ENCODE measurements around the gene DMRTA2.

The DMRTA2 gene

DNA sequence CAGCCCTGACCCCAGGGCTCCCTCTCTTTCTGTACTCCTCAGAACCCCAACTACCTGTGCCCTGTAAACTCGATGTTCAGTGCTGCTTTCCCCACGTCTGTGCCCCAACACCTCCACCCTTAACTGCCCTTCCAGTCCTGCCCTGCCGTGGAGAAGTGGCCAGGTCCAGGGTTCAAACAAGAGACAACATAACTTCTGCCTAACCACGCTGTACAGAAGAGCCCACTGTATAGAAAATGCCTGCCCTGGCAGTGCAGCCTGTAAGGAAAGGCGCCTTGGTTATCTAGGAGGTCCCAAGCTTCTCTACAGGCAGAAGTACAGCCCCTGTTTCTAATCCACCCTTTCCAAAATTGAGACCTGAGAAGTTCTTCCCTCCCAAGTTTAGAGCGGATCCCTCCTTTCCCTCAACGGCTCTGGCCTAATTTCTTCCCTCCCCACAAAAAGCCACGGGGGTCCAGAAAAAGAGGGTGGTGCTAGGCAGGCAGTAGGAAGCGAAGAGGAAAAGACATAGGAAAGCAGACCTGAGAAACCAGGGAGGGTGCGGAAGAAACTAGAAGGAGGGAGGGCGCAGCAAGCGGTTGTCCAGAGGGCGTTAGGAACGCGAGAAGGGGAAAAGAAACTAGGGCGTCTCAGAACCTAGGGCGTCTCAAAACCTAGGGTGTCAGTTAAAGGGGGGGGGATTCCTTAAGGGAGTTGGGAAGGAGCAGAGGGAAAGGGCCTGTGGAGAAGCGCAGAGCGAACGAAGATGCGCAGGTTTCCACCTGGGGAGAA, 3.2 kb downstream of the DMRTA2 start:
- H3K9me2 ChIP-seq (replicated peaks; ENCODE audit: insufficient read depth, low read length), result no peaks in the 10 kb centered on the region
- H3K36me3 ChIP-seq (ENCODE audit: low read length), result no peaks in the 10 kb centered on the region
- no peaks in the 10 kb centered on the region for H3F3A ChIP-seq (ENCODE audit: insufficient read depth)
- H2AFZ ChIP-seq (ENCODE audit: low read depth, low read length, severe bottlenecking), result no peak overlapping the region
- H3K9ac ChIP-seq (ENCODE audit: low read length), result no peak overlapping the region
- TF ChIP-seq, protein P1, sequence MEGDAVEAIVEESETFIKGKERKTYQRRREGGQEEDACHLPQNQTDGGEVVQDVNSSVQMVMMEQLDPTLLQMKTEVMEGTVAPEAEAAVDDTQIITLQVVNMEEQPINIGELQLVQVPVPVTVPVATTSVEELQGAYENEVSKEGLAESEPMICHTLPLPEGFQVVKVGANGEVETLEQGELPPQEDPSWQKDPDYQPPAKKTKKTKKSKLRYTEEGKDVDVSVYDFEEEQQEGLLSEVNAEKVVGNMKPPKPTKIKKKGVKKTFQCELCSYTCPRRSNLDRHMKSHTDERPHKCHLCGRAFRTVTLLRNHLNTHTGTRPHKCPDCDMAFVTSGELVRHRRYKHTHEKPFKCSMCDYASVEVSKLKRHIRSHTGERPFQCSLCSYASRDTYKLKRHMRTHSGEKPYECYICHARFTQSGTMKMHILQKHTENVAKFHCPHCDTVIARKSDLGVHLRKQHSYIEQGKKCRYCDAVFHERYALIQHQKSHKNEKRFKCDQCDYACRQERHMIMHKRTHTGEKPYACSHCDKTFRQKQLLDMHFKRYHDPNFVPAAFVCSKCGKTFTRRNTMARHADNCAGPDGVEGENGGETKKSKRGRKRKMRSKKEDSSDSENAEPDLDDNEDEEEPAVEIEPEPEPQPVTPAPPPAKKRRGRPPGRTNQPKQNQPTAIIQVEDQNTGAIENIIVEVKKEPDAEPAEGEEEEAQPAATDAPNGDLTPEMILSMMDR (IDR thresholded peaks at IDR 0.05; ENCODE audit: insufficient read depth, low read length, poor library complexity, severe bottlenecking), result no peak
- no peak for TF ChIP-seq EZH2phosphoT487 (conservative IDR thresholded peaks at IDR 0.05; ENCODE audit: low read length)
- no peak overlapping the region for H3K27ac ChIP-seq (ENCODE audit: low read depth, low read length)
- no peak overlapping the region for H3K4me3 ChIP-seq (ENCODE audit: insufficient read depth, low read length, poor library complexity, severe bottlenecking)
- H3K79me2 ChIP-seq (ENCODE audit: insufficient read depth, low read length), result no peaks in the 10 kb centered on the region
- no peaks in the 10 kb centered on the region for H3K9me3 ChIP-seq (ENCODE audit: insufficient read depth, low read length)
- no peaks in the 10 kb centered on the region for H4K20me1 ChIP-seq (ENCODE audit: low read depth, low read length)
- no peak overlapping the region for H3K4me2 ChIP-seq (ENCODE audit: low read depth, low read length, poor library complexity, severe bottlenecking)
- no peaks in the 10 kb centered on the region for H3K27me3 ChIP-seq (ENCODE audit: low read length)

DNA sequence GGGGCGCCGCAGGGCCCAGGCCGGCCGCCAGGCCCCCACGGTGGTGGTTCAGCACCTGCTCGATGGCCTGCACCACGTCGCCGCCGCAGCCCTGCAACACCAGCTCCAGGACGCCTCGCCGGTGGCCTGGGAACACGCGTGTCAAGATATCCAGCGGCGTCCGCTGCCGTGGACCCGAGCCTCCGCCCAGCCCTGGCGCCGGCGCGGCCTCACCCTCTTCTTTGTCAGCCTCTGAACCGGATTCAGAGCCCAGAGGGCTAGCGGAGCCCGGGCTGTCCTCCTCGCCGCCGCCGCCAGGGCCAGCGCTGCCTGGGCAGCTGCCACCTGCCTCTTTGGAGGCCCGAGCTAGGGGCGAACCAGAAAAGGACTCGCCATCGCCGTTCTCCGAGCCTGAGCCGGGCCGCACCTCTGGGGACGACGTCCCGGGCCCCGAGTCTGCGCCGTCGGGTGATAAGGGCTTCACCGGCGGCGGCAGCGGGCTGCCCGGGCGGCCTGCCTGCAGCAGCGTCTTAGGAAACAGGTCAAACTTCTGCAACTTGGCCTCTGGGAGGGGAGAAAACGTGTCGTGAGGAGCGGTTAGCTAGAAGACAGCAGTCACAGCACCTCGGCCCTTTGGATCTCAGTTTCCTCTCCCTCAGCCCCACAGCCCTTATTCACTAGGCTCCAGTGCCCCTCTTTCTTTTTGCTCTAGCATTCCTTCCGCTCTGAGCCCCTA, 3.9 kb downstream of the DMRTA2 start:
- H3K27ac ChIP-seq (ENCODE audit: low read depth, low read length), result no peak overlapping the region
- H4K20me1 ChIP-seq (ENCODE audit: low read depth, low read length), result no peaks in the 10 kb centered on the region
- no peaks in the 10 kb centered on the region for H3K36me3 ChIP-seq (ENCODE audit: low read length)
- no peak overlapping the region for H3K9ac ChIP-seq (ENCODE audit: low read length)
- no peak for TF ChIP-seq EZH2phosphoT487 (conservative IDR thresholded peaks at IDR 0.05; ENCODE audit: low read length)
- TF ChIP-seq, protein P1 (IDR thresholded peaks at IDR 0.05; ENCODE audit: insufficient read depth, low read length, poor library complexity, severe bottlenecking), result no peak
- H2AFZ ChIP-seq (ENCODE audit: low read depth, low read length, severe bottlenecking), result no peak overlapping the region
- no peaks in the 10 kb centered on the region for H3F3A ChIP-seq (ENCODE audit: insufficient read depth)
- H3K4me3 ChIP-seq (ENCODE audit: insufficient read depth, low read length, poor library complexity, severe bottlenecking), result no peak overlapping the region
- no peaks in the 10 kb centered on the region for H3K27me3 ChIP-seq (ENCODE audit: low read length)
- H3K9me3 ChIP-seq (ENCODE audit: insufficient read depth, low read length), result no peaks in the 10 kb centered on the region
- H3K4me2 ChIP-seq (ENCODE audit: low read depth, low read length, poor library complexity, severe bottlenecking), result no peak overlapping the region
- no peaks in the 10 kb centered on the region for H3K9me2 ChIP-seq (replicated peaks; ENCODE audit: insufficient read depth, low read length)
- H3K79me2 ChIP-seq (ENCODE audit: insufficient read depth, low read length), result no peaks in the 10 kb centered on the region

DNA sequence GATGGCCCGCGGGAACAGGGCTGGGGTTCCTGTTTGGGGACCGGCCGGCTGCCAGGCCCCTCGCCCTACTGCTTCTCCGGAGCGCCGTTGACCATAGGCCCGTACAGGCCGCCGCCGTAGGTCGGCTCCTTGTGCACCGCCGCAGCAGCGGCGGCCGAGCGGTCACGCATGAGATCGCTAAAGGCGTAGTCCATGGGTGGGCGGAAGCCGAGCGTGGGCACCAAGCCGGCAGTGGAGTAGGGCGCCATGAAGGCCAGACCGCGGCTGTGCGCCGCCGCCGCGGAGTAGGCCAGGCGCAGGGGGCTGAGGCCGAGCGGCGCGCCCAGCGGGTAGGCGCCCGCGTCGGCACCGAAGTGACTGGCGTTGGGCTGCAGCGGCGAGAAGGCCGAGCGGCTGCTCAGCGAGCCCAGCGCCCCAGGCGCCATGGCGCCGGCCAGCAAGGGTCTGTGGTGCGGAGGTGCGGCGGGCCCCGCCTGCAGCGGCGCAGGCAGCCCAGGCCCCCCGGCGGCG, 4.6 kb downstream of the DMRTA2 start:
- no peaks in the 10 kb centered on the region for H3K27me3 ChIP-seq (ENCODE audit: low read length)
- H3F3A ChIP-seq (ENCODE audit: insufficient read depth), result no peaks in the 10 kb centered on the region
- H3K79me2 ChIP-seq (ENCODE audit: insufficient read depth, low read length), result no peaks in the 10 kb centered on the region
- H3K4me2 ChIP-seq (ENCODE audit: low read depth, low read length, poor library complexity, severe bottlenecking), result no peak overlapping the region
- H3K9me3 ChIP-seq (ENCODE audit: insufficient read depth, low read length), result no peaks in the 10 kb centered on the region
- TF ChIP-seq, protein P1 (IDR thresholded peaks at IDR 0.05; ENCODE audit: insufficient read depth, low read length, poor library complexity, severe bottlenecking), result no peak
- no peak for TF ChIP-seq EZH2phosphoT487 (conservative IDR thresholded peaks at IDR 0.05; ENCODE audit: low read length)
- H2AFZ ChIP-seq (ENCODE audit: low read depth, low read length, severe bottlenecking), result no peak overlapping the region
- no peak overlapping the region for H3K9ac ChIP-seq (ENCODE audit: low read length)
- H3K9me2 ChIP-seq (replicated peaks; ENCODE audit: insufficient read depth, low read length), result no peaks in the 10 kb centered on the region
- no peaks in the 10 kb centered on the region for H3K36me3 ChIP-seq (ENCODE audit: low read length)
- no peak overlapping the region for H3K27ac ChIP-seq (ENCODE audit: low read depth, low read length)
- H3K4me3 ChIP-seq (ENCODE audit: insufficient read depth, low read length, poor library complexity, severe bottlenecking), result no peak overlapping the region
- no peaks in the 10 kb centered on the region for H4K20me1 ChIP-seq (ENCODE audit: low read depth, low read length)

Data from SU-DHL-6 (cell line).